Activated T-cell treated with anti-CD3 and anti-CD28 coated beads, Interleukin-2, amount 50 U/mL, for 24 hours (primary cell): ENCODE results near the gene SLC38A3.

Experiments used
- DNase-seq: peaks from one replicate; pipeline ENCODE4 v3.0.0-alpha.2; 2020
- H3K27ac Mint-ChIP-seq: 2 replicates; pipeline ENCODE4 v1.8.0; 2020; ENCODE audit warnings: mild to moderate bottlenecking, mixed read lengths
- H3K27me3 Mint-ChIP-seq: 2 replicates; pipeline ENCODE4 v1.8.0; 2020; ENCODE audit warnings: mixed read lengths
- H3K36me3 Mint-ChIP-seq: 2 replicates; pipeline ENCODE4 v1.8.0; 2020; ENCODE audit warnings: low read depth, mixed read lengths
- H3K4me1 Mint-ChIP-seq: 2 replicates; pipeline ENCODE4 v1.8.0; 2020; ENCODE audit warnings: low read depth, mixed read lengths
- H3K4me3 Mint-ChIP-seq: 2 replicates; pipeline ENCODE4 v1.8.0; 2020; ENCODE audit warnings: mild to moderate bottlenecking, moderate library complexity, mixed read lengths
- H3K9me3 Mint-ChIP-seq: 2 replicates; pipeline ENCODE4 v1.8.0; 2020; ENCODE audit warnings: mixed read lengths

SLC38A3 gene

DNA sequence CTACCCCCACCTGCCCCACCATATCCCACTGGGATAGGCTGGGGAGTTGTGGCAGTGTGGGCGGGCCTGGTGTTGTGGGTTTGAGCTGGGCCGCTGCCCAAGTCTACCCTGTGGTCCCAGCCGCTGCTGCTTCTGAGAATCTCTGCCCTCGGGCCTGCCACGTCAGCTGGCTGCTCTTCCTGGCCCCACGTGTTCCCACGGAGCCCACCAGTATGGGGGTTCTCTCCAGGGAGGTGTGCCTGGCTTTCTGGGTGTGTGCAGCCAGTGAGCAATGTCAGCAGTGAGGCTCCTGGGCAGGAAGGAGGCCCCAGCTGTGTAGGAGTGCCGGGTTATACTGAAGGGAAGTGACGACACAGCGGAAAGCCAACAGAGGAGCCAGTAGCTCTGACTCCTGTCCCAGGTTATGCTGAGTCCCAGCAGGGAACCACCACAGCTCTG is 41.5 kb downstream of the SLC38A3 start:
- peak overlapping the region; percentile 98 for H3K27ac Mint-ChIP-seq
- peak; percentile 85 for DNase-seq
- peaks cover 51% of the 10 kb centered on the region for H3K36me3 Mint-ChIP-seq
- H3K9me3 Mint-ChIP-seq = no peaks in the 10 kb centered on the region
- H3K4me1 Mint-ChIP-seq = peaks cover 90% of the 10 kb centered on the region
- peak overlapping the region; percentile 76 for H3K4me3 Mint-ChIP-seq
- no peaks in the 10 kb centered on the region for H3K27me3 Mint-ChIP-seq

DNA sequence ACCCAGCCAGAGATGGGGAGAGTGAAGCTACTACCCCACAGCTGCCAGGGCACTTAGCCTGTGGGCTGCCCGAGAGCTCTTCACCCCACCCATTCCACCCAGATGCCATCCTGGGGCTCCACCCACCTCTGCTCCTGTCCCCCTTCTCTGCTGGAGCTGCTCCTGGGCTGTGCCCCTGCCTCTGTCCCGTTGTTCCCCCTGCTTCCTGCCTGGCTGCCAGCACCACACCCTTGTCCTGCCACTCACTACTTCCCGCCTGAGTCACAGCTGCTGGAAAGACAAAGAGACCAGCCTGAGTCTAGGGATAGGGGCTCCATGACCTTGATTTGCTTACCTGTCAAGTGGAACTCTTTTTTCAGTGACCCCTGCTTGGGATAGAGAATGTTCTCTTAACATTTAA is 43.3 kb downstream of the SLC38A3 start:
- no peak overlapping the region for H3K4me3 Mint-ChIP-seq
- peak overlapping the region; percentile 98 for H3K27ac Mint-ChIP-seq
- DNase-seq = no peak

DNA sequence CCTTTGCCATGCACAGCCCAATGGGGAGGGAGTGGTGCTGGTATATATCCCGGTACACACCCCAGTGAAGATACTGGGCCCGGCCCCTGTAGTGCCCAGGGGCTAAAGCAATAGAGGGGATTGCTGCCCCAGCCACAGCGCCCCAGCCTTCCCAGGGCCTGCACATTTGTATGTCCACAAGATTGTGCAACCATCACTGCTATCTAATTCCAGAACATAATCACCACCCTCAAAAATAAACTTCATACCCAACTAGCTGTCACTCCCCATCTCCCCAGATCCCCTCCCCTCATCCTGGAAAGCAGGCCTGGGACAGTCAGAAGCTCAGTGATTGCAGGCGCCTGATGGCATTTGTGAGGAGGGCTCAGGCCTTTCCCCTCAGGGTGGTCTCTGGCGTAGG is 44.4 kb downstream of the SLC38A3 start:
- H3K27me3 Mint-ChIP-seq = no peaks in the 10 kb centered on the region
- peaks cover 61% of the 10 kb centered on the region for H3K36me3 Mint-ChIP-seq
- no peak for DNase-seq
- no peak overlapping the region for H3K4me3 Mint-ChIP-seq
- H3K4me1 Mint-ChIP-seq = peaks cover 67% of the 10 kb centered on the region
- no peaks in the 10 kb centered on the region for H3K9me3 Mint-ChIP-seq
- peak overlapping the region; percentile 98 for H3K27ac Mint-ChIP-seq

More for the DNA sequence above, 43.3 kb downstream of the SLC38A3 start:
- Mint-ChIP-seq H3K36me3 (peaks cover 60% of the 10 kb centered on the region), H3K4me1 (peaks cover 75% of the 10 kb centered on the region), H3K27me3 (no peaks in the 10 kb centered on the region), H3K9me3 (no peaks in the 10 kb centered on the region)

DNA sequence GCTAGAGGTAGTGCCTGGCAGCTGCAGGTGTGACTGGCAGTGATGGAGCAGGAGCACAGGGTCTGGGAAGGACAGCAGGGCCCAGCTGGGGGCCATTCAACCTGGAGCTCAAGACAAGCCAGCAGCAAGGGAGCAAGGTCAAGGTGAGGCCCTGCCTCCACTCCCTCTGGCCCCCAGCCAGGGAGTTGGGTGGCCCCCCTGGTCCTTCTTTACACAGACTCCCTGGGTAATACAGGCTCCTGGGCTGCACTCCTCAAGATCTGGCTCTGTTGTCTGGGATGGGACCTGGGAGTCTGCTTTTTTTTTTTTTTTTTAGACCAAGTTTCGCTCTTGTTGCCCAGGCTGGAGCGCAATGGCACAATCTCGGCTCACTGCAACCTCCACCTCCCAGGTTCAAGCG is 45.4 kb downstream of the SLC38A3 start:
- H3K27me3 Mint-ChIP-seq = no peaks in the 10 kb centered on the region
- peaks cover 57% of the 10 kb centered on the region for H3K4me1 Mint-ChIP-seq
- DNase-seq = no peak
- H3K9me3 Mint-ChIP-seq = no peaks in the 10 kb centered on the region
- H3K27ac Mint-ChIP-seq = peak overlapping the region; percentile 98
- H3K36me3 Mint-ChIP-seq = peaks cover 65% of the 10 kb centered on the region
- no peak overlapping the region for H3K4me3 Mint-ChIP-seq

DNA sequence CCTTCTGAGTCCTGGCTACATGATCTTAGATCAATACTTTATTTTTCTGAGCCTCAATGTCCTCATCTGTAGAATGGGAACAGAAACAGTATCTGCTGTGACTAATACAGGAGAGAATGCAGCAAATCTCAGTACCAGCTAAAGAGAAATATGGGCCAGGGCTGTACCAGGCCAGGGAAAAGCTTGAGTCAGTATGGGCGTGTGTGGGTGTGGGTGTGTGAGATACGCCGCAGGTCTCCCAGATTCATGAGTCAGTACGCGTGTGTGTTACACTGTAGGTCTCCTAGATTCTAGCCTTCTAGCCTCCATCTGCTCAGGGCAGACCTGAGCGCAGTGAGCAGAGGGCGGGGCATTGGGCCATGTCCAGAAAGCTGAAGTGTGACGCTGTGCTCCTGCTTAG is 46.1 kb downstream of the SLC38A3 start:
- peak; percentile 69 for DNase-seq
- Mint-ChIP-seq H3K36me3 (peaks cover 69% of the 10 kb centered on the region), H3K4me3 (no peak overlapping the region), H3K27ac (peak overlapping the region; percentile 98), H3K9me3 (no peaks in the 10 kb centered on the region), H3K4me1 (peaks cover 52% of the 10 kb centered on the region), H3K27me3 (no peaks in the 10 kb centered on the region)

DNA sequence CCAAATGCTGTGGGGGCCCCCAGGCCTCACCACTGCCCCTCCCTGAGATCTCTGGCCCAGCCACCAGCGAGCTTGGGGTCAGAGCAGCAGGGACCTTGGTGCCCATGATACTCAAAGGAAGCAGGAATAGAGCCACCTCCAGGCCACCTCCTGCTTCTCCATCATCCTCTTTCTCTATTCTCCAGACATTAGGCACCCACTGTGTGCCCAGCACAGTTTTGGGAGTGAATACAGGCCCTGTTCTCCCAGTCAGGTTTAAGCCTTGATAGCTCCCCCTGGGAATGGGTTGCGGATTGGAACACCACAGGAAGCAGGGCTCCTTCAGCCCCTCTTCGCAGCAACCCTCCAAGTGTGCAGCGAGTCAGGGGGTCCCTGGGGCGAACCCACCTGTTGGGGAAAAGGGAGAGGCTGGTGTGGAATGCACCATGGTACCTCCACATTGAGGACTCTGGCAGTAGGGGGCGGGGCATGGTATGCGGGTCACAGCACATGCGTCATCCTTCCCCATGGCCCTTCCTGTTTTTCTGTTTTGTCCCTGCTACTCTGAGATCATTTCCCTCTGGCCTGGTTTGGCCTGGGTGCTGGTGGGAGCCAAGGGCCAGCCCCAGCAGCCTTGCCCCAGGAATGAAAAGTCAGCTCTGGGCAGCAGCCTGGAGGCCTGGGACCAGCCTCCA is 49.6 kb downstream of the SLC38A3 start:
- peaks cover 91% of the 10 kb centered on the region for H3K36me3 Mint-ChIP-seq
- H3K4me3 Mint-ChIP-seq = no peak overlapping the region
- H3K9me3 Mint-ChIP-seq = no peaks in the 10 kb centered on the region
- H3K27ac Mint-ChIP-seq = peak overlapping the region; percentile 78
- H3K4me1 Mint-ChIP-seq = peaks cover 25% of the 10 kb centered on the region
- H3K27me3 Mint-ChIP-seq = no peaks in the 10 kb centered on the region
- DNase-seq = no peak

DNA sequence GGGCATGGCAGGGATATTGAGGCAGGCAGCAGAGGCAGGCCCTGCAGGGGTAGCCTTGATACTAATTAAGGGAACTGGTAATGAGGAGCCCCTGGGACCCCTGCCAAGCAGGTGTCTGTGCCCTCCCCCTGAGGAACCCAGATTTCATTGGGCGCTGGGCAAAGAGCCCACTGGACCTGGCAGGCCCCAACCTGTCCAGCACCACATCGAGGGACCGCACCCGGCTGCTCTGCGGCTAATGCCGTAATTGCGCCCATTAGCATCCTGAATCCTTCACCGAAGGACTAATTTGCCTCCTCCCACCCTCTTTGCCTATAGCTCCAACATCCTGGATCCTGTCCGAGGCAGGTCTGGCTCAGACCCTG is 50.2 kb downstream of the SLC38A3 start:
- Mint-ChIP-seq H3K27me3 (no peaks in the 10 kb centered on the region), H3K36me3 (peaks cover 86% of the 10 kb centered on the region), H3K4me3 (no peak overlapping the region), H3K27ac (peak overlapping the region; percentile 44), H3K4me1 (peaks cover 22% of the 10 kb centered on the region), H3K9me3 (no peaks in the 10 kb centered on the region)
- no peak for DNase-seq

DNA sequence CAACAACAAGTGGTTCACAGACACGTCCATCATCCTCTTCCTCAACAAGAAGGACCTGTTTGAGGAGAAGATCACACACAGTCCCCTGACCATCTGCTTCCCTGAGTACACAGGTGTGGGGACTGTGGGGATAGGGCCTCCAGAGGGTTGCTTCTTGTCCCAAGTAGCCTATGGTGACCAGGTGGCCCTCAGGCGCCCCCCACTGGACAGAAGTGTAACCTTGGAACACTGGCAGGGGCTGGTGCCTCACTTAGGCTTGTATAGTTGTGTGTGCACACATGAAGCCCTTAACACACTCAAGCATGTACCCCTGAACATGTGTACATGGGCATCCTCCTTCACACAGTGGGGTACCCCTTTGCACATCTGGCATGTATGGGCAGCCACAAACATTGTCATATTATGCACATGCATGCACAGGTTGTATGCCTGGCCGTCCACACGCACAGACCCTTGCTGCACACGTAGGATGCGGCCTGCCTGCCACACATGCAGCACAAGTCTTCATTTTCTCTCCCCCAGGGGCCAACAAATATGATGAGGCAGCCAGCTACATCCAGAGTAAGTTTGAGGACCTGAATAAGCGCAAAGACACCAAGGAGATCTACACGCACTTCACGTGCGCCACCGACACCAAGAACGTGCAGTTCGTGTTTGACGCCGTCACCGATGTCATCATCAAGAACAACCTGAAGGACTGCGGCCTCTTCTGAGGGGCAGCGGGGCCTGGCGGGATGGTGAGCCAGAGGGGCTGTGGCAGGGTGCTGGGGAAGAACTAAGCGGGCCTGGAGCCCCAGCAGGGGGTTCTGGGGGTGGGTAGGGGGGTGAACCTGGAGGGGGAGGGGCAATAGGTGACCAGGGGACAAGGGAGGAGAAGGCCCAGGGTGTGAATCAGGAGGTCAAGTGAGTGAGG is 52.2 kb downstream of the SLC38A3 start:
- peak; percentile 65 for DNase-seq
- Mint-ChIP-seq H3K27me3 (no peaks in the 10 kb centered on the region), H3K27ac (no peak overlapping the region)

DNA sequence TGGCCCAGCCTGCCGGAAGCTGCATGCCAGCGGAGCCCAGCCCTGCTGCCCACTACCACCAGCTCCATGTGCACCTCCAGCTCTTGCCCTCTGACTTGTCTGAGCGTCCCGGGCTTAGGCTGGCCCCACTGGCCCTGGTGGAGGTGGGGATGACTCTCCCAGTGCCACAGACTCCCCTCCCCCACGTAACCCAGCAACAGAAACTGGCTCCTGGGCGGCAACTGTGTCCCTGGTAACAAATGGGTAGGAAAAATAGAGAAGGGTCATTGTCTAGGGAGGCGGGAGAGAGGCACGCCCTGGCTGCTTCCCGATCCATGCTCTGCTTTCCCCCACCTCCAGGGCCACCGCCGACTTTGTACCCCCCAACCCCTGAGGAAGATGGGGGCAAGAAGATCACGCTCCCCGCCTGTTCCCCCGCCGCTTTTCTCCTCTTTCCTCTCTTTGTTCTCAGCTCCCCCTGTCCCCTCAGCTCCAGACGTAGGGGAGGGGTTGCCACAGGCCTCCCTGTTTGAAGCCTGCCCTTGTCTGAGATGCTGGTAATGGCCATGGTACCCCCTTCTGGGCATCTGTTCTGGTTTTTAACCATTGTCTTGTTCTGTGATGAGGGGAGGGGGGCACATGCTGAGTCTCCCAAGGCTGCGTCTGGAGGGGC is 53.1 kb downstream of the SLC38A3 start:
- Mint-ChIP-seq H3K36me3 (peaks cover 62% of the 10 kb centered on the region), H3K9me3 (no peaks in the 10 kb centered on the region), H3K27me3 (no peaks in the 10 kb centered on the region), H3K27ac (peak overlapping the region; percentile 22), H3K4me1 (peaks cover 8% of the 10 kb centered on the region), H3K4me3 (no peak overlapping the region)
- no peak for DNase-seq

More for the DNA sequence above, 52.2 kb downstream of the SLC38A3 start:
- Mint-ChIP-seq H3K4me3 (no peak overlapping the region), H3K9me3 (no peaks in the 10 kb centered on the region), H3K36me3 (peaks cover 71% of the 10 kb centered on the region), H3K4me1 (peaks cover 8% of the 10 kb centered on the region)

DNA sequence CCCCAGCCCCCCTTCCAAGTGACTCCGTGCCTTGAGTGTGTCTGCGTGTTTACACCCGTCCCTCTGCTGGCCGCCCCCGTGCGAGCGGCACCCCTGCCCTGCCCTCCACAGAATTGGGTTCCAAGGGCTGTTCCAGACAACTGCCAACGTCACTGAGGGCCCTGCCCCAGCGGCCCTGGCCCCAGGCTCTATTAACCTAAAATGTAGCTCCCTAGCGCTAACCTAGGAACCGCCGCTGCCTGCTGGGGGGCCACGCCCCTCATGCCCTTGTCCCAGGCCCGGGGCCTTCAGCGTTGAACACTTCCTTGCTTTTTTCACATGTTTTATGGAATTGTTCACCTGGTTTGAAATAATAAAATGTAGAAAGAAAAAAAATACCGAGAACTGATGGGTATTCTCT is 53.9 kb downstream of the SLC38A3 start:
- Mint-ChIP-seq H3K27ac (no peak overlapping the region), H3K36me3 (peaks cover 54% of the 10 kb centered on the region)

DNA sequence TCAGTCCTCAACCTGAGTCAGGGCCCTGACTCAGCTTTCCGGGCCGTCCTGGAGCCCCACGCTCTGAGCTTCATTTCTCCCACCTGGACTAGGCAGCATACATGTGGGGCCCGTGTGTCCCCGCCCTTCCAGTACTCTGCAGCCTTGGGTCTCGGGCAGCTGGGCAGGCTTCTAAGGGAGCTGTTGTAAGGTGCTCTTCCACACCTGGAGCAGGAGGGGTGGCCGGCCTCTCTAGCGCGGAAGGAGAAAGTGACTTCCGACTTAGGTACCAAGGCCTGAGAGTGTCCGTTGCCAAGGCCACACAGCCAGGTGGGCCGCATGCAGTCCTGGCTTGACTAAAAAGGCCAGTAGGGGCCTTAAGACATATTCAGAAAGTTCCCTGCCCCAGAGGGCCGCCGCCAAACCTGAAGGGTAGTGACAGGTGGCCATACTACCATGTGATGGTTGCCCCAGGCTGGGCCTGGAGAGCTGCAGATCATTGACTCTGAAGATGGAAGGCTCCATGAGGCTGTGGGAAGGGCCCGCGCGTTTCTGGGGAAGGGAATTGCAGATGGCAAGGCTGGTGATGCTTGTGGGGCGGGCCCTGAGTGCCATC is 54.5 kb downstream of the SLC38A3 start:
- DNase-seq = no peak
- no peaks in the 10 kb centered on the region for H3K9me3 Mint-ChIP-seq
- H3K27ac Mint-ChIP-seq = peak overlapping the region; percentile 84
- peaks cover 8% of the 10 kb centered on the region for H3K4me1 Mint-ChIP-seq
- H3K4me3 Mint-ChIP-seq = peak overlapping the region; percentile 57
- peaks cover 50% of the 10 kb centered on the region for H3K36me3 Mint-ChIP-seq
- H3K27me3 Mint-ChIP-seq = no peaks in the 10 kb centered on the region

More for the DNA sequence above, 53.9 kb downstream of the SLC38A3 start:
- H3K4me3 Mint-ChIP-seq = no peak overlapping the region
- H3K9me3 Mint-ChIP-seq = no peaks in the 10 kb centered on the region
- H3K4me1 Mint-ChIP-seq = peaks cover 8% of the 10 kb centered on the region
- H3K27me3 Mint-ChIP-seq = no peaks in the 10 kb centered on the region
- no peak for DNase-seq

DNA sequence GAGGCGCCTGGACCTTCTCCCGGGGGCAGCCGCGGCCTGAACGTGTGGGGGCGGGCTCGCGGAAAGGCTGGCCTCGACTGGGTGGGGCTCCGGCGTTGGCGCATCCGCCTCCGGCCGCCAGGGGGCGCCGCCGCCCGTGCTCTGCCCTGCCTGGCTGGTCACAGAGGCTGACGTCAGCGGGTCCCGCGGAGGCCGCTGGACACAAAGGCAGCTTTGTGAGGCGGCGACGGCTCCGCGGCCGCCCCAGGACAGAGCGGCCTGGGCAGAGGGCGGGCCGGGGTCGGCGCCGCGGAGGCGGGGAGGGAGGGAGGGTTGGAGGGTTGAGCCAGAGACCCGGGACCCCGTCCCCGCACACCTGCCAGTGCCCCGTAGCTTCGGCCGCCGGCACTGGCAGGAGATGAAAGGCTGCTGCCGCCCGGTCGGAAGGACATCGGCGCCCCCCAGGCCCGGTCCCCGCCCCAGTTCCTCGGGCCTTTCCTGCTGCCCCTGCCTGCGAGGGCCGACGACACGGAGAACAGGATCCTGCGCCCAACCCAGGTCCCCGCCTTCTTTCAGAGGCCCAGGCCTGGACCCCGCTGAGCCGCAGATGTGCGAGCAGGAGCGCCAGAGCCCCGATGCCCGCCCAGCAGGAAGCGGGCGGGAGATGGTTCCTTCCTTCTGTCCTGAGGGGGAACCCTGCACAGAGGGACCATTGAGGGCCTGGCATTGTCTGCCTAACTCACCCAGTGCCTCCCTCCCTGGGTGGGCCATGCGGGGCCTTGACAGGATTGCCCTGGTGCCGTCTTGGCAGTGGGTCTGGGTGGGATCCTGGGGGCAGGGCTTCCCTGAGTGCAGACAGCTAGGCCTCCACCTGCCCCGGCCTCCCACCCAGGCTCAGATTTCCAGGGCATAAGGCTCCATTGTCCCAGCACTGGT is 55.2 kb downstream of the SLC38A3 start:
- Mint-ChIP-seq H3K36me3 (peaks cover 43% of the 10 kb centered on the region), H3K4me1 (peaks cover 8% of the 10 kb centered on the region), H3K4me3 (peak overlapping the region; percentile 69), H3K27ac (peak overlapping the region; percentile 84), H3K27me3 (peaks cover 3% of the 10 kb centered on the region), H3K9me3 (no peaks in the 10 kb centered on the region)
- DNase-seq = peak; percentile 92

DNA sequence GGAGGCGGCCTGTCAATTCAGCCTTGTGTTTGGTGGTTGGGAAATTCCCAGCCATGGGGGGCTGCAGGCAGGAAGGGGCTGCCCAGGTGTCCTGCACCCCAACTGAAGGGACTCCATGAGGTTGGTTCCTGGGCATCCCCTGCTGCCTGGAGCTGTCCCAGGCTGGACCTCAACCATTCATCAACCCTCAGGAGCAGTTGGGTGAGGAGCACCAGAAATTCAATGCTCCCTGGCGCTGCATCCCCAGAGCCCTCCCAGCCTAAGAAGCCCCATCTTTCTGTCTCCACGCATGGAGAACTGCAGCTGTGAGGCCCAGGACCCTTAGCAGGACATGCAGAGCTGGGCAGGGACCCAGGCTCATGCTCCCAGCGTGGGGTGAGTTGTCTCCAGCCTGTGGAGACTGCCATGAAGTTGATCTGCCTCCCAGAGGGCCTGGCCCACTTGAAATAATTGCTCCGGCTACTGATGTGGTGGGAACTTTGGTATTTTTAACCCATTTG is 55.9 kb downstream of the SLC38A3 start:
- Mint-ChIP-seq H3K36me3 (peaks cover 38% of the 10 kb centered on the region), H3K27me3 (peaks cover 7% of the 10 kb centered on the region), H3K4me1 (peaks cover 8% of the 10 kb centered on the region), H3K27ac (no peak overlapping the region), H3K9me3 (no peaks in the 10 kb centered on the region), H3K4me3 (peak overlapping the region; percentile 69)
- DNase-seq = no peak
